Fibroblast of the aortic adventitia (primary cell): ENCODE results near the gene TREML2. TPM values are rescaled to one million over a fixed set of nuclear protein-coding genes. Genes with fewer than 3 reads are reported as not detected.

Source experiments
- DNase-seq: peaks from one replicate; pipeline ENCODE4 v3.0.0-alpha.2; 2010; ENCODE audit warnings: low read depth
- H3K4me3 ChIP-seq: 2 replicates; pipeline ENCODE4 v1.5.1; 2011; ENCODE audit warnings: low read depth, mild to moderate bottlenecking, control low read depth, low read length, moderate library complexity
- CTCF ChIP-seq: IDR thresholded peaks from 2 replicates; pipeline ENCODE4 v1.5.1; 2011; ENCODE audit warnings: mild to moderate bottlenecking, low read length, control low read depth, inconsistent platforms; ENCODE audit not compliant: insufficient read depth
- total RNA-seq: library from RNA; depleted of rRNA; stranded (reverse); fragments of >200 nt; gene quantifications from 2 replicates; pipeline ENCODE4 v1.2.3, GENCODE V29; 2012; ENCODE audit warnings: low replicate concordance

TREML2 gene
- total RNA-seq, 1 donor = not detected

GRCh38 chr6:41174610-41175009, 26.3 kb downstream of the TREML2 start:
- no peak overlapping the region for H3K4me3 ChIP-seq
- DNase-seq = no peak
- no peak for TF ChIP-seq CTCF

GRCh38 chr6:41171908-41172307, 29.0 kb downstream of the TREML2 start:
- H3K4me3 ChIP-seq = no peak overlapping the region
- DNase-seq = no peak
- no peak for TF ChIP-seq CTCF

- DNase-seq = no peak
- no peak for TF ChIP-seq CTCF
These were observed 30.3 kb downstream of the TREML2 start for GRCh38 chr6:41170547-41171160.

GRCh38 chr6:41167173-41167963, 33.6 kb downstream of the TREML2 start:
- DNase-seq = peak; percentile 6
- no peak overlapping the region for H3K4me3 ChIP-seq
- TF ChIP-seq CTCF = no peak

More at GRCh38 chr6:41170547-41171160, 30.3 kb downstream of the TREML2 start:
- no peak overlapping the region for H3K4me3 ChIP-seq

GRCh38 chr6:41164551-41165120, 36.3 kb downstream of the TREML2 start:
- no peak overlapping the region for H3K4me3 ChIP-seq
- TF ChIP-seq CTCF = no peak
- DNase-seq = no peak

GRCh38 chr6:41163419-41163717, 37.6 kb downstream of the TREML2 start:
- no peak overlapping the region for H3K4me3 ChIP-seq
- TF ChIP-seq CTCF = no peak
- no peak for DNase-seq
